Liver (tissue), 9 donors: ENCODE data around the gene BHLHA9. TPM values are rescaled to one million over a fixed set of nuclear protein-coding genes. Genes with fewer than 3 reads are reported as not detected.

Source experiments
- DNase-seq: peaks from one replicate; pipeline ENCODE4 v3.0.0-alpha.2; 2017; ENCODE audit warnings: low spot score
- H3K27ac ChIP-seq, 2 donors: one replicate each; pipeline ENCODE4 v1.7.0; 2013; ENCODE audit warnings: inconsistent platforms in 2 of 2, low read length in 2 of 2, control low read depth in 1 of 2, low read depth in 1 of 2, mild to moderate bottlenecking in 1 of 2
- H3K27me3 ChIP-seq, 4 donors: one replicate each; pipeline versions ENCODE4 v1.6.1 to v1.7.0; 2013; ENCODE audit warnings: low read length in 3 of 4, inconsistent platforms in 1 of 4, mild to moderate bottlenecking in 1 of 4, moderate library complexity in 1 of 4; ENCODE audit not compliant: control insufficient read depth in 4 of 4, insufficient read depth in 4 of 4
- H3K36me3 ChIP-seq, 4 donors: one replicate each; pipeline versions ENCODE4 v1.6.1 to v1.7.0; 2013; ENCODE audit warnings: low read length in 3 of 4, mild to moderate bottlenecking in 3 of 4, low read depth in 1 of 4, moderate library complexity in 1 of 4; ENCODE audit not compliant: control insufficient read depth in 4 of 4, insufficient read depth in 3 of 4
- H3K4me1 ChIP-seq, 4 donors: one replicate each; pipeline versions ENCODE4 v1.6.1 to v1.7.0; 2013; ENCODE audit warnings: low read length in 3 of 4, mild to moderate bottlenecking in 3 of 4, moderate library complexity in 1 of 4; ENCODE audit not compliant: control insufficient read depth in 4 of 4, insufficient read depth in 4 of 4
- H3K4me3 ChIP-seq, 3 donors: one replicate each; pipeline versions ENCODE4 v1.6.1 to v1.7.0; 2013; ENCODE audit warnings: low read length in 3 of 3, control low read depth in 1 of 3, low read depth in 1 of 3, mild to moderate bottlenecking in 1 of 3
- H3K9ac ChIP-seq, 2 donors: one replicate each; pipeline ENCODE4 v1.7.0; 2013; ENCODE audit warnings: low read length in 2 of 2, mild to moderate bottlenecking in 2 of 2, moderate library complexity in 2 of 2, control low read depth in 1 of 2, low read depth in 1 of 2
- H3K9me3 ChIP-seq, 4 donors: one replicate each; pipeline versions ENCODE4 v1.6.1 to v1.7.0; 2013; ENCODE audit warnings: low read length in 3 of 4; ENCODE audit not compliant: control insufficient read depth in 4 of 4
- ATF3 ChIP-seq: IDR thresholded peaks from 2 replicates; pipeline ENCODE4 v1.6.1; 2016; ENCODE audit warnings: antibody characterized with exemption
- EGR1 ChIP-seq, 2 donors: IDR thresholded peaks; 2 replicates each; pipeline ENCODE4 v1.6.1; 2016 to 2018; ENCODE audit warnings: antibody characterized with exemption in 2 of 2, low read depth in 2 of 2
- FOXA1 ChIP-seq: IDR thresholded peaks from 2 replicates; pipeline ENCODE4 v1.6.1; 2016; ENCODE audit warnings: antibody characterized with exemption
- FOXA2 ChIP-seq: IDR thresholded peaks from 2 replicates; pipeline ENCODE4 v1.6.1; 2016; ENCODE audit warnings: antibody characterized with exemption
- GABPA ChIP-seq, 2 donors: IDR thresholded peaks in 1 of 2; conservative IDR thresholded peaks in 1 of 2; 2 replicates each; pipeline ENCODE4 v1.6.1; 2016; ENCODE audit warnings: antibody characterized with exemption in 2 of 2, mild to moderate bottlenecking in 1 of 2, moderate library complexity in 1 of 2
- HNF4A ChIP-seq, 2 donors: conservative IDR thresholded peaks; 2 replicates each; pipeline ENCODE4 v1.6.1; 2016; ENCODE audit warnings: antibody characterized with exemption in 2 of 2, mild to moderate bottlenecking in 2 of 2
- HNF4G ChIP-seq: IDR thresholded peaks from 2 replicates; pipeline ENCODE4 v1.6.1; 2016; ENCODE audit warnings: antibody characterized with exemption
- JUND ChIP-seq, 2 donors: IDR thresholded peaks; 2 replicates each; pipeline ENCODE4 v1.6.1; 2016; ENCODE audit warnings: antibody characterized with exemption in 2 of 2
- MAX ChIP-seq: IDR thresholded peaks from 2 replicates; pipeline ENCODE4 v1.6.1; 2016; ENCODE audit warnings: antibody characterized with exemption
- NR2F2 ChIP-seq: IDR thresholded peaks from 2 replicates; pipeline ENCODE4 v1.6.1; 2016; ENCODE audit warnings: antibody characterized with exemption
- RAD21 ChIP-seq, 2 donors: IDR thresholded peaks; 2 replicates each; pipeline ENCODE4 v1.6.1; 2016; ENCODE audit warnings: antibody characterized with exemption in 2 of 2, mild to moderate bottlenecking in 2 of 2
- RXRA ChIP-seq, 2 donors: IDR thresholded peaks; 2 replicates each; pipeline ENCODE4 v1.6.1; 2017 to 2018; ENCODE audit warnings: antibody characterized with exemption in 2 of 2, mild to moderate bottlenecking in 1 of 2
- SP1 ChIP-seq: IDR thresholded peaks from 2 replicates; pipeline ENCODE4 v1.6.1; 2018; ENCODE audit warnings: antibody characterized with exemption, mild to moderate bottlenecking
- TAF1 ChIP-seq: conservative IDR thresholded peaks from 2 replicates; pipeline ENCODE4 v1.6.1; 2016; ENCODE audit warnings: antibody characterized with exemption, mild to moderate bottlenecking
- YY1 ChIP-seq: IDR thresholded peaks from 2 replicates; pipeline ENCODE4 v1.6.1; 2016; ENCODE audit warnings: antibody characterized with exemption, mild to moderate bottlenecking
- WGBS: extraction: QIAGEN DNeasy Blood & Tissue Kit; methylation state at CpG from one replicate; pipeline ENCODE4 v1.1.7; 2013; 5-methylcytosine and 5-hydroxymethylcytosine counted together
- polyA plus RNA-seq, 2 donors: library from polyadenylated mRNA; stranded (reverse) in 1 of 2; unstranded in 1 of 2; fragments of 200-250 nt in 1 of 2; fragments of >200 nt in 1 of 2; fragmentation: Nextera tagmentation in 1 of 2; extraction: Ambion mirVana in 1 of 2; gene quantifications; one replicate each; pipeline versions ENCODE4 v1.2.1 to v1.2.3, GENCODE V29; 2013 to 2015
- total RNA-seq, 2 donors: library from RNA; depleted of rRNA; stranded (reverse); fragments of >200 nt; gene quantifications; one replicate each; pipeline ENCODE4 v1.2.3, GENCODE V29; 2014
- TF ChIP-seq, protein P1 (sequence below): fragments of 150-350 bp; IDR thresholded peaks from 2 replicates; pipeline ENCODE4 v1.5.1; 2017; ENCODE audit warnings: improper control_type of control experiment, low read depth, low read length; ENCODE audit not compliant: missing input control
- TF ChIP-seq, protein P2 (sequence below): IDR thresholded peaks from 2 replicates; pipeline ENCODE4 v1.6.1; 2016; ENCODE audit warnings: antibody characterized with exemption
- TF ChIP-seq, protein P3 (sequence below): IDR thresholded peaks from 2 replicates; pipeline ENCODE4 v1.6.1; 2016; ENCODE audit warnings: antibody characterized with exemption, mild to moderate bottlenecking
- donor health status: healthy.
- donor health status: healthy.
- donor health status: healthy.
- donor health status: healthy.
- donor health status: healthy.

Gene BHLHA9
- total and polyA plus RNA-seq, 4 donors: 0.08 TPM; not detected in 3

- 63% methylated on average over 18 of the region's 18 CpGs for WGBS
- Histone ChIP-seq H3K27me3 (peaks cover 0 to 2% (median 0%) of the 10 kb centered on the region in 4 donors), H3K27ac (no peak overlapping the region), H3K4me3 (no peak overlapping the region), H3K9me3 (no peaks in the 10 kb centered on the region), H3K9ac (no peak overlapping the region), H3K4me1 (peaks cover 2 to 17% (median 6%) of the 10 kb centered on the region in 4 donors), H3K36me3 (no peaks in the 10 kb centered on the region)
- no peak for TF ChIP-seq FOXA1
- TF ChIP-seq FOXA2: no peak
- no peak for TF ChIP-seq SP1
- no peak for TF ChIP-seq ATF3
- TF ChIP-seq GABPA (IDR thresholded peaks at IDR 0.05 in 1 of 2, conservative IDR thresholded peaks at IDR 0.05 in 1 of 2): no peak
- TF ChIP-seq, protein P1, sequence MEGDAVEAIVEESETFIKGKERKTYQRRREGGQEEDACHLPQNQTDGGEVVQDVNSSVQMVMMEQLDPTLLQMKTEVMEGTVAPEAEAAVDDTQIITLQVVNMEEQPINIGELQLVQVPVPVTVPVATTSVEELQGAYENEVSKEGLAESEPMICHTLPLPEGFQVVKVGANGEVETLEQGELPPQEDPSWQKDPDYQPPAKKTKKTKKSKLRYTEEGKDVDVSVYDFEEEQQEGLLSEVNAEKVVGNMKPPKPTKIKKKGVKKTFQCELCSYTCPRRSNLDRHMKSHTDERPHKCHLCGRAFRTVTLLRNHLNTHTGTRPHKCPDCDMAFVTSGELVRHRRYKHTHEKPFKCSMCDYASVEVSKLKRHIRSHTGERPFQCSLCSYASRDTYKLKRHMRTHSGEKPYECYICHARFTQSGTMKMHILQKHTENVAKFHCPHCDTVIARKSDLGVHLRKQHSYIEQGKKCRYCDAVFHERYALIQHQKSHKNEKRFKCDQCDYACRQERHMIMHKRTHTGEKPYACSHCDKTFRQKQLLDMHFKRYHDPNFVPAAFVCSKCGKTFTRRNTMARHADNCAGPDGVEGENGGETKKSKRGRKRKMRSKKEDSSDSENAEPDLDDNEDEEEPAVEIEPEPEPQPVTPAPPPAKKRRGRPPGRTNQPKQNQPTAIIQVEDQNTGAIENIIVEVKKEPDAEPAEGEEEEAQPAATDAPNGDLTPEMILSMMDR: no peak
- no peak for TF ChIP-seq RXRA (IDR thresholded peaks at IDR 0.05)
- TF ChIP-seq, protein P2, sequence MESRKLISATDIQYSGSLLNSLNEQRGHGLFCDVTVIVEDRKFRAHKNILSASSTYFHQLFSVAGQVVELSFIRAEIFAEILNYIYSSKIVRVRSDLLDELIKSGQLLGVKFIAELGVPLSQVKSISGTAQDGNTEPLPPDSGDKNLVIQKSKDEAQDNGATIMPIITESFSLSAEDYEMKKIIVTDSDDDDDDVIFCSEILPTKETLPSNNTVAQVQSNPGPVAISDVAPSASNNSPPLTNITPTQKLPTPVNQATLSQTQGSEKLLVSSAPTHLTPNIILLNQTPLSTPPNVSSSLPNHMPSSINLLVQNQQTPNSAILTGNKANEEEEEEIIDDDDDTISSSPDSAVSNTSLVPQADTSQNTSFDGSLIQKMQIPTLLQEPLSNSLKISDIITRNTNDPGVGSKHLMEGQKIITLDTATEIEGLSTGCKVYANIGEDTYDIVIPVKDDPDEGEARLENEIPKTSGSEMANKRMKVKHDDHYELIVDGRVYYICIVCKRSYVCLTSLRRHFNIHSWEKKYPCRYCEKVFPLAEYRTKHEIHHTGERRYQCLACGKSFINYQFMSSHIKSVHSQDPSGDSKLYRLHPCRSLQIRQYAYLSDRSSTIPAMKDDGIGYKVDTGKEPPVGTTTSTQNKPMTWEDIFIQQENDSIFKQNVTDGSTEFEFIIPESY: no peak
- no peak for TF ChIP-seq NR2F2
- no peak for TF ChIP-seq EGR1 (IDR thresholded peaks at IDR 0.05; ENCODE audit: low read depth in 2 of 2)
- TF ChIP-seq RAD21 (IDR thresholded peaks at IDR 0.05): no peak
- TF ChIP-seq HNF4G: no peak
- TF ChIP-seq, protein P3, sequence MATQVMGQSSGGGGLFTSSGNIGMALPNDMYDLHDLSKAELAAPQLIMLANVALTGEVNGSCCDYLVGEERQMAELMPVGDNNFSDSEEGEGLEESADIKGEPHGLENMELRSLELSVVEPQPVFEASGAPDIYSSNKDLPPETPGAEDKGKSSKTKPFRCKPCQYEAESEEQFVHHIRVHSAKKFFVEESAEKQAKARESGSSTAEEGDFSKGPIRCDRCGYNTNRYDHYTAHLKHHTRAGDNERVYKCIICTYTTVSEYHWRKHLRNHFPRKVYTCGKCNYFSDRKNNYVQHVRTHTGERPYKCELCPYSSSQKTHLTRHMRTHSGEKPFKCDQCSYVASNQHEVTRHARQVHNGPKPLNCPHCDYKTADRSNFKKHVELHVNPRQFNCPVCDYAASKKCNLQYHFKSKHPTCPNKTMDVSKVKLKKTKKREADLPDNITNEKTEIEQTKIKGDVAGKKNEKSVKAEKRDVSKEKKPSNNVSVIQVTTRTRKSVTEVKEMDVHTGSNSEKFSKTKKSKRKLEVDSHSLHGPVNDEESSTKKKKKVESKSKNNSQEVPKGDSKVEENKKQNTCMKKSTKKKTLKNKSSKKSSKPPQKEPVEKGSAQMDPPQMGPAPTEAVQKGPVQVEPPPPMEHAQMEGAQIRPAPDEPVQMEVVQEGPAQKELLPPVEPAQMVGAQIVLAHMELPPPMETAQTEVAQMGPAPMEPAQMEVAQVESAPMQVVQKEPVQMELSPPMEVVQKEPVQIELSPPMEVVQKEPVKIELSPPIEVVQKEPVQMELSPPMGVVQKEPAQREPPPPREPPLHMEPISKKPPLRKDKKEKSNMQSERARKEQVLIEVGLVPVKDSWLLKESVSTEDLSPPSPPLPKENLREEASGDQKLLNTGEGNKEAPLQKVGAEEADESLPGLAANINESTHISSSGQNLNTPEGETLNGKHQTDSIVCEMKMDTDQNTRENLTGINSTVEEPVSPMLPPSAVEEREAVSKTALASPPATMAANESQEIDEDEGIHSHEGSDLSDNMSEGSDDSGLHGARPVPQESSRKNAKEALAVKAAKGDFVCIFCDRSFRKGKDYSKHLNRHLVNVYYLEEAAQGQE: no peak
- no peak for TF ChIP-seq HNF4A (conservative IDR thresholded peaks at IDR 0.05)
- TF ChIP-seq TAF1: no peak
- TF ChIP-seq JUND (IDR thresholded peaks at IDR 0.05): no peak
- no peak for TF ChIP-seq YY1
- TF ChIP-seq MAX: no peak
- DNase-seq: no peak
Observed at GRCh38 chr17:1271441-1271840, 1.2 kb downstream of the BHLHA9 start.
